ENCODE results near the gene FBXW7.

Gene FBXW7

DNA sequence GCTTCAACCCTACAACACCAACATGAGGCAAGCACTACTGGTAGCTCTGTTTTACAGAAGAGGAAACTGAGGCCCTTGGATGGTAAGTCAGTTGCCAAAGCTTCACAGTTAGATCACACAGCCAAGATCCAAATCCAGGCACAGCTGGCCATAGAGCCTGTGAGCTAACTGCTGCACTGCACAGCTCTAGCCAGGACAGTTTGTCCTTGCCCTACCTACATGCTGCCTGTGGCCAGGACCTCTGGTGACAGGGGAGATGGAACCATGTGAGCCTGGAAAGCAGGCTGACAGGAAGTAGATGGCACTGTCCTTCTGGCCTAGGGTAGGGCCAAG, 257.8 kb downstream of the FBXW7 start:
- Histone ChIP-seq H3K9me3 (replicated peaks in 1 of 11) (peaks cover 0 to 5% (median 0%) of the 10 kb centered on the region in 11 experiments; a peak in 1 of 22 replicates), H3K4me3 (no peak overlapping the region), H3K27ac (no peak overlapping the region), H4K20me1 (no peaks in the 10 kb centered on the region), H3K27me3 (no peaks in the 10 kb centered on the region), H3K4me1 (peaks cover 0 to 13% (median 0%) of the 10 kb centered on the region in 10 experiments; a peak in 8 of 20 replicates), H3K4me2 (no peak overlapping the region), H3K9ac (no peak overlapping the region), H3K36me3 (no peaks in the 10 kb centered on the region)
- TF ChIP-seq Cebpa-rat (IDR thresholded peaks at IDR 0.05): no peak

DNA sequence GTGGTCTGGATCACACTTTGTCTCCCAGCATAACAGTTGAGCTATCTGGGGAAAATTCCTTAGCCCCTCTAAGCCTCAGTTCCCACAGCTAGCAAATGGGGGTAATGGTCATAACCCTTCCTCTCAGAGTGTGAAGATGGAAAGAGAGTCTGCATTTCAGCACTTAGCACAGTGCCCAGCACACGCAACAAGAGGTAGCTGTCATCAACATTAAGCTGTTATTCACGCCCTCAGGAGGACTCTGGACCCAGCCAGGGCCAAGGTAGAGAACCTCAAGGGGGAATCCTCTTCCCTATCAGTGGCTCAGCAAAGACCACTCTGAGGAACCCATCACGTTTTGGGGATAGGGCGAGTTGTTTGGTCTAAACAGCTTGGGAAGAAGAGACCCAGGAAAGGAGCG, 258.6 kb downstream of the FBXW7 start:
- H3K4me2 ChIP-seq: no peak overlapping the region
- H3K36me3 ChIP-seq: no peaks in the 10 kb centered on the region
- TF ChIP-seq Cebpa-rat (IDR thresholded peaks at IDR 0.05): no peak
- H3K9ac ChIP-seq: no peak overlapping the region
- H3K9me3 ChIP-seq (replicated peaks in 1 of 11): peaks cover 0 to 5% (median 0%) of the 10 kb centered on the region in 11 experiments; a peak in 1 of 22 replicates
- H3K4me3 ChIP-seq: no peak overlapping the region
- H3K27ac ChIP-seq: no peak overlapping the region
- H4K20me1 ChIP-seq: no peaks in the 10 kb centered on the region
- H3K27me3 ChIP-seq: no peaks in the 10 kb centered on the region
- peaks cover 0 to 13% (median 0%) of the 10 kb centered on the region in 10 experiments; a peak in 8 of 20 replicates for H3K4me1 ChIP-seq

DNA sequence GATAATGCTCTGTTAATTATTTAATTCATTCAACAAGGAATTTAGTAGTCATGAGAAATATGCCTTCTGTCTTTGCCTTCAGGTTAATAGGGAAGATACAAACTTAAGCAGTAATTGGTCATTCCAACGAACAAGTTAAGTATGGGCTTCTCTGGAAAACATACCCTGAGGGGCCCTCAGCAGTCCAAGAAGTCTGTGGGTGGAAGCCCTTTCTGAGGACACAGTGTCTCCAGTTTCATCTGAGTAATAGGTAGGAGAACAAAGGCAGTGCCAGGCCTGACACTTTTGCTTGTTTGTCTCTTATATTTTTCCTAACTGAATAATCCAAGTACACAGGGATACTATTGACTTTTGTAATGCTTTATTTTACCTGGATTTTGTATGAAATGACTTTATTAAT, 262.5 kb downstream of the FBXW7 start:
- TF ChIP-seq Cebpa-rat (IDR thresholded peaks at IDR 0.05): no peak
- no peaks in the 10 kb centered on the region; a peak in 1 of 20 replicates for H3K4me1 ChIP-seq
- no peak overlapping the region for H3K4me3 ChIP-seq
- H3K9ac ChIP-seq: no peak overlapping the region
- no peak overlapping the region for H3K27ac ChIP-seq
- peaks cover 0 to 5% (median 0%) of the 10 kb centered on the region in 11 experiments; a peak in 1 of 22 replicates for H3K9me3 ChIP-seq (replicated peaks in 1 of 11)
- H3K36me3 ChIP-seq: no peaks in the 10 kb centered on the region
- H3K4me2 ChIP-seq: no peak overlapping the region
- H3K27me3 ChIP-seq: no peaks in the 10 kb centered on the region
- H4K20me1 ChIP-seq: no peaks in the 10 kb centered on the region
